Transverse colon (tissue), 4 donors: ENCODE data around the gene PILRA. TPM values are rescaled to one million over a fixed set of nuclear protein-coding genes. Genes with fewer than 3 reads are reported as not detected.
"Not testable (repeated sequence)": the region's sequence is repeated elsewhere in the genome, so short reads cannot be mapped to it uniquely, and the experiment has no call there.

ENCODE experiments used
- DNase-seq: peaks from one replicate; pipeline ENCODE4 v3.0.0-alpha.2; 2019
- H3K27ac ChIP-seq, 4 donors: fragments of 200-600 bp; sonication (generic); 2 replicates each; pipeline ENCODE4 v1.5.1; 2016 to 2018; ENCODE audit warnings: inconsistent platforms in 4 of 4
- H3K27me3 ChIP-seq: fragments of 200-600 bp; sonication (generic); 2 replicates; pipeline ENCODE4 v1.5.1; 2017; ENCODE audit warnings: inconsistent platforms
- H3K36me3 ChIP-seq, 4 donors: fragments of 200-600 bp; sonication (generic); 2 replicates each; pipeline ENCODE4 v1.5.1; 2017 to 2019; ENCODE audit warnings: inconsistent platforms in 4 of 4
- H3K4me1 ChIP-seq, 4 donors: fragments of 200-600 bp; sonication (generic); 2 replicates each; pipeline ENCODE4 v1.5.1; 2017 to 2020; ENCODE audit warnings: inconsistent platforms in 4 of 4
- H3K4me3 ChIP-seq, 4 donors: fragments of 200-600 bp; sonication (generic); 1 replicate in 1 of 4; 2 replicates in 3 of 4; pipeline versions ENCODE4 v1.5.1 to v1.6.1; 2017 to 2019; ENCODE audit warnings: inconsistent platforms in 4 of 4
- H3K9me3 ChIP-seq, 2 donors: fragments of 200-600 bp; sonication (generic); 2 replicates each; pipeline ENCODE4 v1.5.1; 2017 to 2019; ENCODE audit warnings: inconsistent platforms in 2 of 2
- EP300 ChIP-seq: sonication (generic); formaldehyde crosslinking; IDR thresholded peaks from one replicate; pipeline ENCODE4 v1.6.1; 2017; ENCODE audit warnings: antibody characterized with exemption, low read depth
- POLR2A ChIP-seq: fragments of 450-650 bp; IDR thresholded peaks from one replicate; pipeline ENCODE4 v1.6.1; 2016; ENCODE audit warnings: antibody characterized with exemption, mild to moderate bottlenecking, moderate library complexity
- POLR2AphosphoS5 ChIP-seq, 3 donors: sonication (generic); formaldehyde crosslinking; IDR thresholded peaks; one replicate each; pipeline ENCODE4 v1.6.1; 2016; ENCODE audit warnings: antibody characterized with exemption in 3 of 3
- WGBS, 2 donors: methylation state at CpG; one replicate each; pipeline ENCODE4 v1.1.5; 2018; ENCODE audit warnings: low coverage in 1 of 2; 5-methylcytosine and 5-hydroxymethylcytosine counted together
- in situ Hi-C, 4 donors: fragments of 200-750 bp; cut with MboI; loops; one replicate each; pipeline versions ENCODE4 v1.15.0 to v1.15.1; 2017; ENCODE audit warnings: low sequenced_read_pairs in 3 of 4, low pct_ligation_motif_present in 1 of 4, low pct_unique_long_range_greater_than_20kb in 1 of 4
- intact Hi-C: fragments of 100-400 bp; cut with DNase I; formaldehyde crosslinking; loops from one replicate; pipeline ENCODE4 v1.15.1; 2023; ENCODE audit warnings: low total_unique reads
- total RNA-seq, 4 donors: library from RNA; depleted of rRNA; stranded (reverse); fragments of >200 nt; gene quantifications; one replicate each; pipeline ENCODE4 v1.1.0, GENCODE V29; 2016
- TF ChIP-seq, protein P1 (sequence below), 5 experiments: fragments of 200-600 bp in 3 of 5; fragments of 450-650 bp in 2 of 5; sonication (generic) in 3 of 5; IDR thresholded peaks; 1 replicate in 2 of 5; 2 replicates in 3 of 5; pipeline ENCODE4 v1.5.1; 2016 to 2017; ENCODE audit warnings: antibody characterized with exemption in 5 of 5, inconsistent platforms in 3 of 5, mild to moderate bottlenecking in 2 of 5, moderate library complexity in 1 of 5

The PILRA gene
- 1 to 10 TPM in 2 of 4 donors, not detected in 2; 1.9 to 4.9 TPM for total RNA-seq

DNA sequence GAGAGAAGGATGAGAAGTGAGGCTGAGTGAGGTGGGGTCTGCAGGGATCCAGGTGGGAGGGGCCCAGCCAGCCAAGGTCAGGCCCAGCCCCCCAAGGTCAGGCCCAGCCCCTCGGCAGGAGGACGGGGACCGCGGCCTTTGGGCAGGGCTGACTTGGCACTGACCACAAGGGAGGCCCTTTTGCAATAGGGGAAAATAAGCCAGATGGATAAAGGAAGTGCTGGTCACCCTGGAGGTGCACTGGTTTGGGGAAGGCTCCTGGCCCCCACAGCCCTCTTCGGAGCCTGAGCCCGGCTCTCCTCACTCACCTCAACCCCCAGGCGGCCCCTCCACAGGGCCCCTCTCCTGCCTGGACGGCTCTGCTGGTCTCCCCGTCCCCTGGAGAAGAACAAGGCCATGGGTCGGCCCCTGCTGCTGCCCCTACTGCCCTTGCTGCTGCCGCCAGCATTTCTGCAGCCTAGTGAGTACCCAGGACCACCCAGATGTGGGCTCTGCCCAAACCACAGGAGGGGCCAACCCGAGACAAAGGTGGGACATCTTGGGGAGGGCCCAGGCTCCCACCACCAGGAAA is at the start of gene PILRA:
Gene PILRA (plus strand): TSS at position 227 of the 571 bp plus-strand sequence. CDS start 170 bp downstream, at position 397.
- H3K4me3 ChIP-seq, result peak within 1 kb of the TSS in 1 of 4 donors; percentile 14
- in situ Hi-C loops, result no loop called here

DNA sequence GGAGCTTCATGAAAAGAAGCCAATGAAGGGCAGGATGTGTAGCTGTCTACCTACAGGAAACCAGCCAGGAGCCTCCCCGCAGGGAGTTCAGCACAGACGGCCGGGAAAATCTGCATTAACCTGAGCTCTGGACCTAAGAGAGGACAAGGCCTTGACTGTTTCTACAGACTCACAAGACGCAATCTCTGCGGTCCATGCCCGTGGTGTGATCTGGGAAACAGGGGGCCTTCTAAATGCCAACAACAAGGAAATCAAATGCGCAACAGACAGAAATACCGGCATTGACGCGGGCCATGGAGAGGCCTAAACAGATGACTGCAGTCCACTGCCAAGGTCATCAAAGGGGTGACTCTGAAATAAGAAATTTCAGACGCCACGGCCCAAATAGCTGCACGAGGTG is 49.1 kb upstream of the PILRA start:
- H3K36me3 ChIP-seq, H3K27ac ChIP-seq, H3K9me3 ChIP-seq, in situ Hi-C loops, DNase-seq, H3K27me3 ChIP-seq, intact Hi-C loops, H3K4me1 ChIP-seq, H3K4me3 ChIP-seq: not testable (repeated sequence)
- 91% methylated on average over 13 of the region's 13 CpGs; no CpG with 5 or more reads in 1 of the 2 donors for WGBS, 2 donors

More for the DNA sequence above, at the start of gene PILRA:
- WGBS, 2 donors, result 37 to 40% methylated on average over 1 to 7 of the region's 12 CpGs
- Histone ChIP-seq H3K27ac (peak within 1 kb of the TSS in 3 of 4 donors; percentile 21 to 43 (median 29)), H3K27me3 (no peaks in the 10 kb centered on the region), H3K4me1 (peaks cover 0 to 9% (median 0%) of the 10 kb centered on the region in 4 donors), H3K9me3 (no peaks in the 10 kb centered on the region), H3K36me3 (no peaks in the 10 kb centered on the region)
- TF ChIP-seq POLR2AphosphoS5 (IDR thresholded peaks at IDR 0.05) (no peak), EP300 (no peak), POLR2A (no peak)
- TF ChIP-seq, protein P1, sequence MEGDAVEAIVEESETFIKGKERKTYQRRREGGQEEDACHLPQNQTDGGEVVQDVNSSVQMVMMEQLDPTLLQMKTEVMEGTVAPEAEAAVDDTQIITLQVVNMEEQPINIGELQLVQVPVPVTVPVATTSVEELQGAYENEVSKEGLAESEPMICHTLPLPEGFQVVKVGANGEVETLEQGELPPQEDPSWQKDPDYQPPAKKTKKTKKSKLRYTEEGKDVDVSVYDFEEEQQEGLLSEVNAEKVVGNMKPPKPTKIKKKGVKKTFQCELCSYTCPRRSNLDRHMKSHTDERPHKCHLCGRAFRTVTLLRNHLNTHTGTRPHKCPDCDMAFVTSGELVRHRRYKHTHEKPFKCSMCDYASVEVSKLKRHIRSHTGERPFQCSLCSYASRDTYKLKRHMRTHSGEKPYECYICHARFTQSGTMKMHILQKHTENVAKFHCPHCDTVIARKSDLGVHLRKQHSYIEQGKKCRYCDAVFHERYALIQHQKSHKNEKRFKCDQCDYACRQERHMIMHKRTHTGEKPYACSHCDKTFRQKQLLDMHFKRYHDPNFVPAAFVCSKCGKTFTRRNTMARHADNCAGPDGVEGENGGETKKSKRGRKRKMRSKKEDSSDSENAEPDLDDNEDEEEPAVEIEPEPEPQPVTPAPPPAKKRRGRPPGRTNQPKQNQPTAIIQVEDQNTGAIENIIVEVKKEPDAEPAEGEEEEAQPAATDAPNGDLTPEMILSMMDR (IDR thresholded peaks at IDR 0.05), result no peak
- intact Hi-C loops, result no loop called here
- DNase-seq, result no peak

DNA sequence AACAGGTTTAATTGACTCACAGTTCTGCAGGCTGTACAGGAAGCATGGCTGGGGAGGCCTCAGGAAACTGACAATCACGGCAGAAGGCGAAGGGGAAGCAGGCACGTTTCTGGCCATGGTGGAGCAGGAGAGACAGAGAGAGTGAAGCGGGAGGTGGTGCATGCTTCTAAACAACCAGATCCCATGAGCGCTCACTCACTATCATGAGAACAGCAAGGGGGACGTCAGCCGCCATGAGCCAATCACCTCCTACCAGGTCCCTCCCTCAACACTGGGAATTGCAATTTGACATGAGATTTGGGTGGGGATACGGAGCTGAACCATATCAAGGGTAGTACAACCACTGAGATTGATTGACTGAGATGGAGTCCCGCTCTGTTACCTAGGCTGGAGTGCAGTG is 47.6 kb upstream of the PILRA start:
- H3K27ac ChIP-seq, DNase-seq, intact Hi-C loops, H3K4me1 ChIP-seq, H3K36me3 ChIP-seq, H3K27me3 ChIP-seq, in situ Hi-C loops, H3K9me3 ChIP-seq, H3K4me3 ChIP-seq: not testable (repeated sequence)
- 89 to 100% methylated on average over 3 to 9 of the region's 9 CpGs for WGBS, 2 donors

DNA sequence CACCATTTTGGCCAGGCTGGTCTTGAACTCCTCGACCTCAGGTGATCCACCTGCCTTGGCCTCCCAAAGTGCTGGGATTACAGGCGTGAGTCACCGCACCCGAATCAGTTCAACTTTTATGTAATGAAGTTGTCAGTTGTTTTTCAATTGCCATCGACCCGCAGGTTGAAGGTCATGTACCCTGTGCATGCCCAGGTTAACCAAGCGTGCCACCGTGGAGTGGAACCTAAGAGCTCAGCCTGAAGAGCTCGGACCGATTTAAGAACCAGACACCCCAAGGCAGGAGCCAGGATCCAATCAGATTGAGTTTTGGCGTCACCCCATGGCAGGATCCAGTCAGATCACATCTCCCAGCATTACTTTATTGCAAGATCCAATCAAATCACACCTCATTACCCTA is 46.4 kb upstream of the PILRA start:
- 97% methylated on average over 10 of the region's 11 CpGs; no CpG with 5 or more reads in 1 of the 2 donors for WGBS, 2 donors
- DNase-seq, H3K36me3 ChIP-seq, H3K27ac ChIP-seq, H3K9me3 ChIP-seq, H3K27me3 ChIP-seq, H3K4me1 ChIP-seq, intact Hi-C loops, in situ Hi-C loops, H3K4me3 ChIP-seq: not testable (repeated sequence)

DNA sequence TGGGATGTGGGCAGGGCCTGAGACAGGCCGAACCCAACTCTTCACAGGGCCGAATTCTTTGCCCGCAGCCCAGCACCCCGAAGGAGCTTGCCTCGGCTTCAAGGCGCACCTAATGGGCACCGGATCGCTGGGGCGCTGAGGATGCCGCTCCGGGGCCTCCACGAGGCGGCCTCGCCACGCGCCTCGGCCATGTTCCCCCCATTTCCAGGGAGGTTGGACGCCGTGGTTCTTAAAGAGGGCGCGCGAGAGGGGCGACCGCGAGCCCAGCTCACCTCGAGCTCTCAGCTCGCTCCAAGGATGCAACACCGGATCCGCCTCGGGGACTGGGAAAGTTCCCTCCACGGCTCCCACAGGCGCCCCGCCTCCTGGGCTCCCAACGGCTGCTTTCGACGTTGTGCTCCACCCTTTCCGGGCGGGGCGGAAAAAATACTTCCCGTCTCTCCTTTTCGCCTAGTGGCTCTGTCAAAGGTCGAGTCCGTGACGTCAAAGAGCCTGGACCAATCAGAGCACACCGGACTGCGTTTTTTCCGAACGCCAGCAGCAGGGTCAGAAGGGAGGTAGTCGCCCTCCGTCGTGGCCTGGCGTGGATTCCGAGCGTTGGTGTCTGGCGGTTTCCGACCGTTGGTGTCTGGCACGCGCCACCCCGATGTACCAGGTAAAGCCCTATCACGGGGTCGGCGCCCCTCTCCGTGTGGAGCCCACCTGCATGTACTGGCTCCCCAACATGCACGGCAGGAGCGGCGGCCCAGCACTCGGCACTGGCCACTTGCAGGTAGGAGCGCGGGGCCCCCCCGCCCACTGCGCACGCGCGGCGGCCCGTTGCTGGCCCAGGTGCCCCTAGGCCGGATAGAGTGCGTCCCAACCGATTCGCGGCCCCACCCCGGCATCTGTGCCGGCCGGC is 37.5 kb upstream of the PILRA start:
- TF ChIP-seq POLR2A (peak; percentile 100), POLR2AphosphoS5 (IDR thresholded peaks at IDR 0.05) (peak; percentile 98 to 99 (median 99))
- H3K27ac ChIP-seq, result peak overlapping the region; percentile 96 to 99 (median 98)
- H3K36me3 ChIP-seq, intact Hi-C loops, H3K27me3 ChIP-seq, in situ Hi-C loops, H3K9me3 ChIP-seq: not testable (repeated sequence)
- WGBS, 2 donors, result 1% methylated on average over 80 of the region's 85 CpGs; no CpG with 5 or more reads in 1 of the 2 donors
- peaks cover 7 to 15% (median 11%) of the 10 kb centered on the region in 4 donors for H3K4me1 ChIP-seq
- DNase-seq, result peak; percentile 94
- peak overlapping the region; percentile 59 to 94 (median 71) for H3K4me3 ChIP-seq

DNA sequence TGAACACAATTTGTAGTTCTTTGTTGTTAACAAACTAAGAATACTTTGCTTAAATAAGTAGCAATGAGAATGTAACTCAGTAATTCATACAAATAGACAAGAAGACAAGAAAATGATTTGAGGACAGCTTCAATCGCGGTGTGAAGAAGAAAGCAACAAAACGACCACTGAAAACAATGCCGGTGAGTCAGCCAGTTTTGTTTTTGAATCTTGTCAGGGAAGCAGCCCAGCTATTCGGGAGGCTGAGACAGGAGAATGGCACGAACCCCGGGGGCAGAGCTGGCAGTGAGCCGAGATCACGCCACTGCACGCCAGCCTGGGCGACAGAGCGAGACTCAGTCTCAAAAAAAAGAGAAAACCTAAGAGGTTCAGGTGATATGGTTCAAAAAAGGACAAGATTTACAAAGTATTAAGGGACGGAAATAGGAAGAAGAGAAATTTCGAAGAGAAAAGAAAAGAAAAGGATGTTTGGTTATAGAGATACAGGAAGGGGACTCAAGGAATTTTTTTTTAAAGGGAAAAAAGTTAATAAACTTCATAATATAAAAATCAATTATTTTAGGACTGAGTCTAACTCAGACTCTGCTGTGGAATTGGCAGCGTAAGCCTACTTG is 35.1 kb upstream of the PILRA start:
- peaks cover 10 to 26% (median 12%) of the 10 kb centered on the region in 4 donors for H3K4me1 ChIP-seq
- H3K36me3 ChIP-seq, H3K4me3 ChIP-seq, H3K27ac ChIP-seq, H3K27me3 ChIP-seq, in situ Hi-C loops, intact Hi-C loops, DNase-seq, H3K9me3 ChIP-seq: not testable (repeated sequence)
- WGBS, 2 donors, result 88 to 91% methylated on average over 5 to 15 of the region's 15 CpGs

DNA sequence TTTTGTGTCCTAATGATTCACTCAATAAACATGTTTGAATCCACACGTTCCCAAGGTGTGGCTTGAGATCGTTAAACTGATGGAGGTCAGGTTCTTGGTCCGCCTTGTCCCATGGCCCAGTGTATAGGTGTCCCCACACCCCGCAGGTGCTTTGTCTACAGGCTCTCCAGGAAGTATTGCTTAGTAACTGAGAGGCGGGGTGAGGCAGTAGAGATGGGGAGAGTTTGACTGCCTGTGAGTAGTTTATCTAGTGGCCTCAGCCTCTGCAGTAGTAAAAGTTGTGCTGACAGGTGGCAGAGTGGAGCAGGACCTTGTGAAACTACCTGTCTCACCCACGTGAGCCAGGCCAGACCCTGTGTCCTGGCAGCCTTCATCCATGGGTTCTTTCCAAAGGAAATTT is 32.0 kb upstream of the PILRA start:
- H3K4me3 ChIP-seq, H3K36me3 ChIP-seq, H3K9me3 ChIP-seq, in situ Hi-C loops, H3K27me3 ChIP-seq, intact Hi-C loops: not testable (repeated sequence)
- DNase-seq, result peak; percentile 59
- 20 to 56% methylated on average over 1 to 6 of the region's 6 CpGs for WGBS, 2 donors
- Histone ChIP-seq H3K4me1 (peaks cover 7 to 28% (median 8%) of the 10 kb centered on the region in 4 donors), H3K27ac (peak overlapping the region in 3 of 4 donors; percentile 59 to 64 (median 62))
